Dedifferentiated amniotic fluid mesenchymal stem cell (primary cell): Measurements from ENCODE around the gene PROK1.

ENCODE experiments used
- DNase-seq: peaks from one replicate; pipeline ENCODE4 v3.0.0-alpha.2; 2016; ENCODE audit errors: extremely low spot score

PROK1 gene

GRCh38 chr1:110488867-110489266, 37.9 kb downstream of the PROK1 start:
- DNase-seq, result no peak

- no peak for DNase-seq
Measured at GRCh38 chr1:110489406-110489805, 38.5 kb downstream of the PROK1 start.

GRCh38 chr1:110489973-110490542, 39.1 kb downstream of the PROK1 start:
- no peak for DNase-seq

- DNase-seq, result no peak
Measured at GRCh38 chr1:110490791-110491451, 40.0 kb downstream of the PROK1 start.

- DNase-seq, result no peak
Measured at GRCh38 chr1:110492573-110492972, 41.6 kb downstream of the PROK1 start.

- DNase-seq, result no peak
Measured at GRCh38 chr1:110493059-110493699, 42.2 kb downstream of the PROK1 start.

GRCh38 chr1:110494036-110494435, 43.1 kb downstream of the PROK1 start:
- DNase-seq, result no peak

- no peak for DNase-seq
Measured at GRCh38 chr1:110494522-110495406, 43.8 kb downstream of the PROK1 start.

GRCh38 chr1:110495926-110496600, 45.1 kb downstream of the PROK1 start:
- peak; percentile 59 for DNase-seq

- no peak for DNase-seq
Measured at GRCh38 chr1:110498270-110498669, 47.3 kb downstream of the PROK1 start.

- DNase-seq, result no peak
Measured at GRCh38 chr1:110501488-110502132, 50.7 kb downstream of the PROK1 start.

GRCh38 chr1:110502402-110503151, 51.6 kb downstream of the PROK1 start:
- DNase-seq, result no peak

GRCh38 chr1:110503471-110503870, 52.5 kb downstream of the PROK1 start:
- no peak for DNase-seq

- DNase-seq, result no peak
Measured at GRCh38 chr1:110504226-110504625, 53.3 kb downstream of the PROK1 start.

- no peak for DNase-seq
Measured at GRCh38 chr1:110505596-110505995, 54.6 kb downstream of the PROK1 start.

GRCh38 chr1:110506541-110506940, 55.6 kb downstream of the PROK1 start:
- no peak for DNase-seq
